NB4 (cell line): Measurements from ENCODE around the gene SEMA3F.

Experiments
- MYC ChIP-seq: IDR thresholded peaks from 2 replicates; pipeline ENCODE4 v1.6.1; 2011; ENCODE audit warnings: low read depth, low read length
- POLR2A ChIP-seq: IDR thresholded peaks from 2 replicates; pipeline ENCODE4 v1.6.1; 2011; ENCODE audit warnings: mild to moderate bottlenecking; ENCODE audit not compliant: insufficient read length; ENCODE audit errors: extremely low read depth
- TF ChIP-seq, protein P1 (sequence below): IDR thresholded peaks from one replicate; pipeline ENCODE4 v1.5.1; 2012; ENCODE audit warnings: low read depth, low read length
- TF ChIP-seq, protein P2 (sequence below): IDR thresholded peaks from 2 replicates; pipeline ENCODE4 v1.6.1; 2011; ENCODE audit warnings: low read depth, low read length

DNA sequence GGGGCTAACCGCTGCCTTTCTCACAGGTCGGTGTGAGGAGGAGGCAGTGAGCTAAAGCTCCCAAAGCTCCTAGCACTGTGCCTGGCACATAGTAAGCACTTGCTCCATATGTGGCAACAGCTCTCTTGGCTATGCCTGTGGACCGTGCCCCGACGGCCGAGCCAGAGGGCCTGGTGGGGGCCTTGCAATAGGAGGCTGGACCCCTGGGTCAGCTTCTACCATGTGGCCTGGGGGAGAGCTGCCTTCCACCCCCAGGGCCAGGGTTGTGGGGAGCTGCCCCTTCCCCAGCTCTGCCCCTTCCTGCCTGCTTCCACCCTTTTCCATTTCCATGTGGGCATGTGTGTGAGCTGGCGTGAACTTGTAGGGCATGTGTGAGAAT, 19.4 kb downstream of the SEMA3F start:
- TF ChIP-seq, protein P1, sequence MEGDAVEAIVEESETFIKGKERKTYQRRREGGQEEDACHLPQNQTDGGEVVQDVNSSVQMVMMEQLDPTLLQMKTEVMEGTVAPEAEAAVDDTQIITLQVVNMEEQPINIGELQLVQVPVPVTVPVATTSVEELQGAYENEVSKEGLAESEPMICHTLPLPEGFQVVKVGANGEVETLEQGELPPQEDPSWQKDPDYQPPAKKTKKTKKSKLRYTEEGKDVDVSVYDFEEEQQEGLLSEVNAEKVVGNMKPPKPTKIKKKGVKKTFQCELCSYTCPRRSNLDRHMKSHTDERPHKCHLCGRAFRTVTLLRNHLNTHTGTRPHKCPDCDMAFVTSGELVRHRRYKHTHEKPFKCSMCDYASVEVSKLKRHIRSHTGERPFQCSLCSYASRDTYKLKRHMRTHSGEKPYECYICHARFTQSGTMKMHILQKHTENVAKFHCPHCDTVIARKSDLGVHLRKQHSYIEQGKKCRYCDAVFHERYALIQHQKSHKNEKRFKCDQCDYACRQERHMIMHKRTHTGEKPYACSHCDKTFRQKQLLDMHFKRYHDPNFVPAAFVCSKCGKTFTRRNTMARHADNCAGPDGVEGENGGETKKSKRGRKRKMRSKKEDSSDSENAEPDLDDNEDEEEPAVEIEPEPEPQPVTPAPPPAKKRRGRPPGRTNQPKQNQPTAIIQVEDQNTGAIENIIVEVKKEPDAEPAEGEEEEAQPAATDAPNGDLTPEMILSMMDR: no peak
- TF ChIP-seq POLR2A (no peak), MYC (no peak)
- TF ChIP-seq, protein P2, sequence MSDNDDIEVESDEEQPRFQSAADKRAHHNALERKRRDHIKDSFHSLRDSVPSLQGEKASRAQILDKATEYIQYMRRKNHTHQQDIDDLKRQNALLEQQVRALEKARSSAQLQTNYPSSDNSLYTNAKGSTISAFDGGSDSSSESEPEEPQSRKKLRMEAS: no peak
